Measurements from ENCODE around the gene TRPV4. TPM values are rescaled to one million over a fixed set of nuclear protein-coding genes. Genes with fewer than 3 reads are reported as not detected.

TRPV4 gene
- total and polyA plus RNA-seq, 9 of the 15 experiments (the other 6 are each of a cell fraction or from before 2014, with no cell fraction given): 0.13 TPM; not detected in 8

GRCh38 chr12:109753054-109753401, 80.2 kb downstream of the TRPV4 start:
- intact Hi-C loops (cut with micrococcal nuclease): no loop called here
- POLR2A ChIA-PET: no interaction called here
- in situ Hi-C loops (cut with MboI): no loop called here
- H3K4me1 ChIP-seq (replicated peaks in 1 of 2; ENCODE audit: control insufficient read depth in 2 of 2, insufficient read depth in 2 of 2, low read length in 2 of 2): no peaks in the 10 kb centered on the region
- no peak overlapping the region for H3K4me3 ChIP-seq
- H2AFZ ChIP-seq (ENCODE audit: low read depth, low read length): no peak overlapping the region
- H3K79me2 ChIP-seq (ENCODE audit: control insufficient read depth, insufficient read depth, low read length): no peaks in the 10 kb centered on the region
- TF ChIP-seq ZNF280B (CRISPR knock-in tag; IDR thresholded peaks at IDR 0.05): no peak
- TF ChIP-seq ZNF512 (tag; IDR thresholded peaks at IDR 0.05): no peak
- no peak for TF ChIP-seq POU5F1 (IDR thresholded peaks at IDR 0.05; ENCODE audit: borderline replicate concordance, low read depth, low read length, partially characterized antibody)
- TF ChIP-seq SRSF9 (IDR thresholded peaks at IDR 0.05; ENCODE audit: borderline replicate concordance, low read depth, low read length): no peak
- 2% methylated on average over 5 of the region's 5 CpGs for WGBS (ENCODE audit: insufficient coverage, low coverage, missing lambda C conversion rate)
- no TSS peak for BruUV-seq (replicated peaks)
- peaks cover 0 to 17% of the 10 kb centered on the region in 2 experiments; a peak in 2 of 5 replicates for H3K27me3 ChIP-seq (ENCODE audit: control insufficient read depth in 2 of 2, insufficient read depth in 2 of 2, low read length in 2 of 2)
- peaks cover 3% of the 10 kb centered on the region; the same call in 1 of the 2 replicates for H3K9me3 ChIP-seq (replicated peaks; ENCODE audit: control insufficient read depth, insufficient read depth, low read depth, low read length)
- no peak overlapping the region for H3K9ac ChIP-seq (ENCODE audit: insufficient read depth in 1 of 2, low read depth in 2 of 2, low read length in 2 of 2)
- no peaks in the 10 kb centered on the region for H3K36me3 ChIP-seq (ENCODE audit: control insufficient read depth, insufficient read depth, low read length)
- H3K4me2 ChIP-seq (ENCODE audit: insufficient read depth, low read length): no peak overlapping the region
- no peaks in the 10 kb centered on the region for H4K20me1 ChIP-seq (replicated peaks; ENCODE audit: control insufficient read depth, insufficient read depth, low read length)
- FAIRE-seq (no peak), ATAC-seq (no peak), DNase-seq (ENCODE audit: extremely low read depth in 1 of 4, low spot score in 3 of 4) (no peak)
- CTCF ChIA-PET (ENCODE audit: low intra/inter-chr PET ratio): no interaction called here
- no peaks in the 10 kb centered on the region for H3K9me1 ChIP-seq (ENCODE audit: control insufficient read depth, insufficient read depth, low read length)
- no peak overlapping the region for H3K27ac ChIP-seq (ENCODE audit: extremely low read depth, low read depth, low read length)
